Endothelial cell of umbilical vein (primary cell): ENCODE results near the gene CEP85. TPM values are rescaled to one million over a fixed set of nuclear protein-coding genes. Genes with fewer than 3 reads are reported as not detected.

Experiments used
- BruUV-seq: library from RNA; stranded (reverse); fragments of 400-500 nt; replicated peaks from 2 replicates; lab custom pipeline; 2021; lab: Mats Ljungman, UMichigan
- CTCF ChIA-PET: fragments of 300-600, 350-600 bp; sonication (Branson Sonifier 250); formaldehyde crosslinking; loops from one replicate; lab custom pipeline; 2021; ENCODE audit warnings: antibody characterized with exemption, inconsistent platforms; lab: Charles Lee
- POLR2A ChIA-PET: fragments of 300-600, 350-600 bp; sonication (Branson Sonifier 250); formaldehyde crosslinking; loops from one replicate; lab custom pipeline; 2021; ENCODE audit warnings: antibody characterized with exemption, inconsistent platforms; lab: Charles Lee
- DNase-seq: peaks from one replicate; pipeline ENCODE4 v3.0.0-alpha.2; 2011; ENCODE audit warnings: low read depth, low spot score
- FAIRE-seq: peaks from 2 replicates; lab custom pipeline; 2011; peaks lifted over from hg19 to GRCh38; lab: Jason Lieb, UNC
- H2AFZ ChIP-seq: 2 replicates; pipeline ENCODE4 v1.6.0; 2012; ENCODE audit warnings: low read depth, low read length, control low read depth, inconsistent platforms
- H3K27ac ChIP-seq: 2 replicates; pipeline ENCODE4 v1.5.1; 2011; ENCODE audit warnings: low read depth, mild to moderate bottlenecking, control low read depth, low read length, moderate library complexity; ENCODE audit not compliant: insufficient read depth
- H3K27me3 ChIP-seq, 2 experiments: 2 replicates each; pipeline versions ENCODE4 v1.6.0 to v1.6.1; 2011; ENCODE audit warnings: low read length in 2 of 2, mixed read lengths in 1 of 2; ENCODE audit not compliant: control insufficient read depth in 2 of 2, insufficient read depth in 2 of 2
- H3K36me3 ChIP-seq, 2 experiments: 2 replicates in 1 of 2; 3 replicates in 1 of 2; pipeline ENCODE4 v1.5.1; 2011; ENCODE audit warnings: low read length in 2 of 2, mild to moderate bottlenecking in 1 of 2, moderate library complexity in 1 of 2; ENCODE audit not compliant: control insufficient read depth in 2 of 2, insufficient read depth in 2 of 2; ENCODE audit errors: extremely low read depth in 1 of 2
- H3K4me1 ChIP-seq: 3 replicates; pipeline ENCODE4 v1.5.1; 2011; ENCODE audit warnings: mild to moderate bottlenecking, low read length; ENCODE audit not compliant: control insufficient read depth, insufficient read depth; ENCODE audit errors: extremely low read depth
- H3K4me2 ChIP-seq: 2 replicates; pipeline ENCODE4 v1.6.1; 2011; ENCODE audit warnings: low read length, control low read depth, mixed read lengths; ENCODE audit not compliant: insufficient read depth
- H3K4me3 ChIP-seq, 3 experiments: fragments of 200-600 bp in 1 of 3; sonication (generic), shearing (Covaris generic) in 1 of 3; replicated peaks in 1 of 3; 2 replicates each; pipeline ENCODE4 v1.5.1; 2011 to 2016; ENCODE audit warnings: control low read depth in 3 of 3, low read length in 3 of 3, mild to moderate bottlenecking in 2 of 3, inconsistent platforms in 1 of 3, low read depth in 1 of 3, moderate library complexity in 1 of 3; ENCODE audit not compliant: insufficient read depth in 1 of 3
- H3K79me2 ChIP-seq: 2 replicates; pipeline ENCODE4 v1.6.0; 2012; ENCODE audit warnings: low read length, inconsistent platforms; ENCODE audit not compliant: control insufficient read depth, insufficient read depth
- H3K9ac ChIP-seq: replicated peaks from 2 replicates; pipeline ENCODE3; 2011; ENCODE audit warnings: low read length, control low read depth; ENCODE audit not compliant: insufficient read depth; ENCODE audit errors: extremely low read depth
- H3K9me1 ChIP-seq: replicated peaks from 3 replicates; pipeline ENCODE4 v1.6.0; 2011; ENCODE audit warnings: mild to moderate bottlenecking, low read length; ENCODE audit not compliant: control insufficient read depth, insufficient read depth; ENCODE audit errors: extremely low read depth
- H3K9me3 ChIP-seq: replicated peaks from 2 replicates; pipeline ENCODE4 v1.5.1; 2012; ENCODE audit warnings: low read length, inconsistent platforms; ENCODE audit not compliant: control insufficient read depth, insufficient read depth
- H4K20me1 ChIP-seq: replicated peaks from 2 replicates; pipeline ENCODE3; 2011; ENCODE audit warnings: mild to moderate bottlenecking, low read length; ENCODE audit not compliant: control insufficient read depth, insufficient read depth; ENCODE audit errors: extremely low read depth
- EZH2 ChIP-seq: IDR thresholded peaks from 2 replicates; pipeline ENCODE4 v1.6.1; 2012; ENCODE audit warnings: borderline replicate concordance, low read depth, mild to moderate bottlenecking, moderate library complexity, low read length, inconsistent platforms; ENCODE audit not compliant: severe bottlenecking
- FOS ChIP-seq: IDR thresholded peaks from 2 replicates; pipeline ENCODE4 v1.6.1; 2011; ENCODE audit warnings: mild to moderate bottlenecking, low read length, moderate library complexity, borderline replicate concordance; ENCODE audit not compliant: insufficient read depth
- GATA2 ChIP-seq: IDR thresholded peaks from 2 replicates; pipeline ENCODE4 v1.7.0; 2011; ENCODE audit warnings: low read depth, mild to moderate bottlenecking, moderate library complexity, mixed read lengths, low read length; ENCODE audit not compliant: insufficient read length, insufficient read depth
- JUN ChIP-seq: IDR thresholded peaks from 2 replicates; pipeline ENCODE4 v1.6.1; 2011; ENCODE audit warnings: borderline replicate concordance, low read depth; ENCODE audit not compliant: insufficient read length, insufficient read depth
- MYC ChIP-seq: IDR thresholded peaks from one replicate; pipeline ENCODE4 v1.6.1; 2011; ENCODE audit warnings: mild to moderate bottlenecking, low read depth, low read length
- POLR2A ChIP-seq: IDR thresholded peaks from 2 replicates; pipeline ENCODE4 v1.6.1; 2012; ENCODE audit warnings: low read depth, mild to moderate bottlenecking, control low read depth, low read length
- POLR2AphosphoS5 ChIP-seq: IDR thresholded peaks from 2 replicates; pipeline ENCODE4 v1.6.1; 2012; ENCODE audit warnings: low read depth, mild to moderate bottlenecking, control low read depth, low read length, moderate library complexity; ENCODE audit not compliant: insufficient read depth
- dilution Hi-C: fragments of 300-500 bp; cut with MboI; formaldehyde crosslinking; loops from one replicate; pipeline ENCODE4 v1.15.0; 2019; ENCODE audit warnings: low sequenced_read_pairs; ENCODE audit not compliant: extremely low pct_ligation_motif_present
- intact Hi-C: fragments of 100-400 bp; cut with micrococcal nuclease; formaldehyde crosslinking; loops from one replicate; pipeline ENCODE4 v1.10.0; 2022
- polyA plus RNA-seq, 4 experiments: library from polyadenylated mRNA; depleted of rRNA in 3 of 4; stranded (reverse) in 3 of 4; unstranded in 1 of 4; fragments of >200 nt; gene quantifications; 2 replicates each; pipeline versions ENCODE4 v1.2.1 to v1.2.3, GENCODE V29; 2011 to 2012; ENCODE audit warnings: missing spikeins in 1 of 4
- total RNA-seq: library from RNA; stranded (reverse); gene quantifications from 2 replicates; pipeline ENCODE4 v1.2.3, GENCODE V29; 2021
- TF ChIP-seq, protein P1 (sequence below): IDR thresholded peaks from 2 replicates; pipeline ENCODE4 v1.6.1; 2011; ENCODE audit not compliant: insufficient read depth, insufficient read length
- TF ChIP-seq, protein P2 (sequence below), 2 donors: IDR thresholded peaks; 1 replicate in 1 of 2; 2 replicates in 1 of 2; pipeline ENCODE4 v1.5.1; 2011; ENCODE audit warnings: low read length in 2 of 2, mild to moderate bottlenecking in 2 of 2, moderate library complexity in 2 of 2, control low read depth in 1 of 2, inconsistent platforms in 1 of 2, low read depth in 1 of 2; ENCODE audit not compliant: insufficient read depth in 1 of 2; ENCODE audit errors: extremely low read depth in 1 of 2

Gene CEP85
- total and polyA plus RNA-seq, 2 donors (not counting 3 experiments of a cell fraction or from before 2014, with no cell fraction given) = 15.2 to 17.8 TPM

DNA sequence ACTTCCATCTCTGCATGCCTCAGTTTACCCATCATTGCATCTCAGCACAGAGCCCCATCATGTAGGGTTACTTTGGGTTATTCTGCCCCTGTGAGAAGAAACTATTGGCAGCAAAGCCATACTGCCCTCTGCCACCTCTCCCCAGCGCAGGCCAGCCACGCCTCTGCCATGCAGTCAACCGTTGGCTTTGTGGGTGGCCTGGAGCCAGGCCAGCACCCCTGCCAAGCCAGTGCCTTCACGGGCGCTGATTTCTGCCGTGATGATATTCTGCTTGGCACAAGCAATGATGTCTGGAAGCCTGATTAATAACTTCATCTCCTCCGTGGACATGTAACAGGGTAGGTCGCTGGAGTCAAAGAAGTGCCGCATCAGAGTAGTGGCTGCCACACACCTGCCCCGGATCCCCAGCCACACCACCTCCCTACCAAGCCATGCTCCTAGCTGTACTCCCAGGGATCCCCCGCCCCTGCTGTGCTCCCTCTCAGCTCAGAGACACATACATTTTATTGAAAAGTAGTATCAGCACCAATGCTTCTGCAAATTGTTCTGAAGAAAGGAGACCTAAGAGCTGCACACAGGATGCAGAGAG, 15.0 kb upstream of the CEP85 start:
- intact Hi-C loops = no loop called here
- POLR2A ChIA-PET = no interaction called here
- H3K79me2 ChIP-seq = no peaks in the 10 kb centered on the region
- H3K27me3 ChIP-seq = peaks cover 0 to 2% of the 10 kb centered on the region in 2 experiments
- BruUV-seq = no TSS peak
- no peak overlapping the region for H3K27ac ChIP-seq
- H3K4me3 ChIP-seq = no peak overlapping the region
- H4K20me1 ChIP-seq = no peaks in the 10 kb centered on the region
- CTCF ChIA-PET = no interaction called here
- FAIRE-seq (no peak), DNase-seq (no peak)
- no peaks in the 10 kb centered on the region for H3K36me3 ChIP-seq
- TF ChIP-seq MYC (no peak), JUN (no peak), POLR2AphosphoS5 (no peak), EZH2 (no peak), FOS (no peak), POLR2A (no peak), GATA2 (no peak)
- TF ChIP-seq, protein P1, sequence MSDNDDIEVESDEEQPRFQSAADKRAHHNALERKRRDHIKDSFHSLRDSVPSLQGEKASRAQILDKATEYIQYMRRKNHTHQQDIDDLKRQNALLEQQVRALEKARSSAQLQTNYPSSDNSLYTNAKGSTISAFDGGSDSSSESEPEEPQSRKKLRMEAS = no peak
- TF ChIP-seq, protein P2, sequence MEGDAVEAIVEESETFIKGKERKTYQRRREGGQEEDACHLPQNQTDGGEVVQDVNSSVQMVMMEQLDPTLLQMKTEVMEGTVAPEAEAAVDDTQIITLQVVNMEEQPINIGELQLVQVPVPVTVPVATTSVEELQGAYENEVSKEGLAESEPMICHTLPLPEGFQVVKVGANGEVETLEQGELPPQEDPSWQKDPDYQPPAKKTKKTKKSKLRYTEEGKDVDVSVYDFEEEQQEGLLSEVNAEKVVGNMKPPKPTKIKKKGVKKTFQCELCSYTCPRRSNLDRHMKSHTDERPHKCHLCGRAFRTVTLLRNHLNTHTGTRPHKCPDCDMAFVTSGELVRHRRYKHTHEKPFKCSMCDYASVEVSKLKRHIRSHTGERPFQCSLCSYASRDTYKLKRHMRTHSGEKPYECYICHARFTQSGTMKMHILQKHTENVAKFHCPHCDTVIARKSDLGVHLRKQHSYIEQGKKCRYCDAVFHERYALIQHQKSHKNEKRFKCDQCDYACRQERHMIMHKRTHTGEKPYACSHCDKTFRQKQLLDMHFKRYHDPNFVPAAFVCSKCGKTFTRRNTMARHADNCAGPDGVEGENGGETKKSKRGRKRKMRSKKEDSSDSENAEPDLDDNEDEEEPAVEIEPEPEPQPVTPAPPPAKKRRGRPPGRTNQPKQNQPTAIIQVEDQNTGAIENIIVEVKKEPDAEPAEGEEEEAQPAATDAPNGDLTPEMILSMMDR (IDR thresholded peaks at IDR 0.05; ENCODE audit: extremely low read depth in 1 of 2, insufficient read depth in 1 of 2, low read depth in 1 of 2, low read length in 2 of 2) = no peak
- H3K9ac ChIP-seq = no peak overlapping the region
- dilution Hi-C loops = no loop called here
- no peak overlapping the region for H3K4me2 ChIP-seq
- H3K4me1 ChIP-seq = no peaks in the 10 kb centered on the region
- H3K9me3 ChIP-seq = no peaks in the 10 kb centered on the region
- H2AFZ ChIP-seq = no peak overlapping the region
- H3K9me1 ChIP-seq = no peaks in the 10 kb centered on the region
